ENCODE results near the gene PDGFC. TPM values are rescaled to one million over a fixed set of nuclear protein-coding genes. Genes with fewer than 3 reads are reported as not detected.
"Not testable (repeated sequence)": the region's sequence is repeated elsewhere in the genome, so short reads cannot be mapped to it uniquely, and the experiment has no call there.

The PDGFC gene
- total RNA-seq, 1 experiment from 2014 or later, result 14.5 TPM

DNA sequence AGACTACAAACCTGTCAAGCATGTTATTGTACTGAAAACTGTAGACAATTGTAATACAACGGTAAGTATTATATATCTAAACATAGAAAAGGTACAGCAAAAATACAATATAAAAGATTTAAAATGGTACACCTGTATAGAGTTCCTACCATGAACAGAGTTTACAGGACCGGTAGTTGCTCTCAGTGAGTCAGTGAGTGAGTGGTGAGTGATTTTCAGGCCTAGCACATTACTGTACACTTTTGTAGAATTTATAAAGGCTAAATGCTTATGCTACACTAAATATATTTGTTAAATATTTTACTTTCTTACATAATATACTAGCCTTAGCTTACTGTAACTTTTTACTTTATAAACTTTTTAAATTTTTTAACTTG is 37.4 kb downstream of the PDGFC start:
- POLR2A ChIA-PET, result no interaction called here
- CTCF ChIA-PET, result no interaction called here
- no peak overlapping the region for H3K4me3 ChIP-seq (ENCODE audit: low read depth in 2 of 2, low read length in 2 of 2)
- no peaks in the 10 kb centered on the region for H3K9me3 ChIP-seq (ENCODE audit: control insufficient read depth, insufficient read depth, low read depth, low read length)
- peak overlapping the region; percentile 54; the same call in 1 of the 2 replicates for H3K27ac ChIP-seq (ENCODE audit: low read length)
- H3K27me3 ChIP-seq (ENCODE audit: control insufficient read depth, insufficient read depth, low read length), result no peaks in the 10 kb centered on the region
- no peak for TF ChIP-seq POLR2AphosphoS5 (IDR thresholded peaks at IDR 0.05; ENCODE audit: low read depth, low read length)
- TF ChIP-seq SIN3A (IDR thresholded peaks at IDR 0.05; ENCODE audit: borderline replicate concordance, insufficient read depth, low read depth, low read length), result no peak
- TF ChIP-seq, protein P1, sequence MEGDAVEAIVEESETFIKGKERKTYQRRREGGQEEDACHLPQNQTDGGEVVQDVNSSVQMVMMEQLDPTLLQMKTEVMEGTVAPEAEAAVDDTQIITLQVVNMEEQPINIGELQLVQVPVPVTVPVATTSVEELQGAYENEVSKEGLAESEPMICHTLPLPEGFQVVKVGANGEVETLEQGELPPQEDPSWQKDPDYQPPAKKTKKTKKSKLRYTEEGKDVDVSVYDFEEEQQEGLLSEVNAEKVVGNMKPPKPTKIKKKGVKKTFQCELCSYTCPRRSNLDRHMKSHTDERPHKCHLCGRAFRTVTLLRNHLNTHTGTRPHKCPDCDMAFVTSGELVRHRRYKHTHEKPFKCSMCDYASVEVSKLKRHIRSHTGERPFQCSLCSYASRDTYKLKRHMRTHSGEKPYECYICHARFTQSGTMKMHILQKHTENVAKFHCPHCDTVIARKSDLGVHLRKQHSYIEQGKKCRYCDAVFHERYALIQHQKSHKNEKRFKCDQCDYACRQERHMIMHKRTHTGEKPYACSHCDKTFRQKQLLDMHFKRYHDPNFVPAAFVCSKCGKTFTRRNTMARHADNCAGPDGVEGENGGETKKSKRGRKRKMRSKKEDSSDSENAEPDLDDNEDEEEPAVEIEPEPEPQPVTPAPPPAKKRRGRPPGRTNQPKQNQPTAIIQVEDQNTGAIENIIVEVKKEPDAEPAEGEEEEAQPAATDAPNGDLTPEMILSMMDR (IDR thresholded peaks at IDR 0.05), result no peak
- TF ChIP-seq TCF7L2 (IDR thresholded peaks at IDR 0.05; ENCODE audit: low read depth, low read length), result no peak
- TF ChIP-seq, protein P2, sequence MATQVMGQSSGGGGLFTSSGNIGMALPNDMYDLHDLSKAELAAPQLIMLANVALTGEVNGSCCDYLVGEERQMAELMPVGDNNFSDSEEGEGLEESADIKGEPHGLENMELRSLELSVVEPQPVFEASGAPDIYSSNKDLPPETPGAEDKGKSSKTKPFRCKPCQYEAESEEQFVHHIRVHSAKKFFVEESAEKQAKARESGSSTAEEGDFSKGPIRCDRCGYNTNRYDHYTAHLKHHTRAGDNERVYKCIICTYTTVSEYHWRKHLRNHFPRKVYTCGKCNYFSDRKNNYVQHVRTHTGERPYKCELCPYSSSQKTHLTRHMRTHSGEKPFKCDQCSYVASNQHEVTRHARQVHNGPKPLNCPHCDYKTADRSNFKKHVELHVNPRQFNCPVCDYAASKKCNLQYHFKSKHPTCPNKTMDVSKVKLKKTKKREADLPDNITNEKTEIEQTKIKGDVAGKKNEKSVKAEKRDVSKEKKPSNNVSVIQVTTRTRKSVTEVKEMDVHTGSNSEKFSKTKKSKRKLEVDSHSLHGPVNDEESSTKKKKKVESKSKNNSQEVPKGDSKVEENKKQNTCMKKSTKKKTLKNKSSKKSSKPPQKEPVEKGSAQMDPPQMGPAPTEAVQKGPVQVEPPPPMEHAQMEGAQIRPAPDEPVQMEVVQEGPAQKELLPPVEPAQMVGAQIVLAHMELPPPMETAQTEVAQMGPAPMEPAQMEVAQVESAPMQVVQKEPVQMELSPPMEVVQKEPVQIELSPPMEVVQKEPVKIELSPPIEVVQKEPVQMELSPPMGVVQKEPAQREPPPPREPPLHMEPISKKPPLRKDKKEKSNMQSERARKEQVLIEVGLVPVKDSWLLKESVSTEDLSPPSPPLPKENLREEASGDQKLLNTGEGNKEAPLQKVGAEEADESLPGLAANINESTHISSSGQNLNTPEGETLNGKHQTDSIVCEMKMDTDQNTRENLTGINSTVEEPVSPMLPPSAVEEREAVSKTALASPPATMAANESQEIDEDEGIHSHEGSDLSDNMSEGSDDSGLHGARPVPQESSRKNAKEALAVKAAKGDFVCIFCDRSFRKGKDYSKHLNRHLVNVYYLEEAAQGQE (IDR thresholded peaks at IDR 0.05; ENCODE audit: insufficient read depth in 1 of 2, low read depth in 2 of 2, low read length in 1 of 2), result no peak
- no peaks in the 10 kb centered on the region for H3K36me3 ChIP-seq (ENCODE audit: control insufficient read depth, insufficient read depth, low read length)
- BruUV-seq (replicated peaks), result no TSS peak
- intact Hi-C loops (cut with micrococcal nuclease; ENCODE audit: unreplicated experiment) (no loop called here), in situ Hi-C loops (cut with HindIII; ENCODE audit: low pct_unique_long_range_greater_than_20kb, low sequenced_read_pairs) (no loop called here)
- peak; percentile 60; the same call in 1 of the 2 replicates for ATAC-seq
- no peak for DNase-seq (ENCODE audit: low read depth, low spot score)
- H3K4me1 ChIP-seq (ENCODE audit: control insufficient read depth, insufficient read depth, low read length), result peaks cover 3% of the 10 kb centered on the region

DNA sequence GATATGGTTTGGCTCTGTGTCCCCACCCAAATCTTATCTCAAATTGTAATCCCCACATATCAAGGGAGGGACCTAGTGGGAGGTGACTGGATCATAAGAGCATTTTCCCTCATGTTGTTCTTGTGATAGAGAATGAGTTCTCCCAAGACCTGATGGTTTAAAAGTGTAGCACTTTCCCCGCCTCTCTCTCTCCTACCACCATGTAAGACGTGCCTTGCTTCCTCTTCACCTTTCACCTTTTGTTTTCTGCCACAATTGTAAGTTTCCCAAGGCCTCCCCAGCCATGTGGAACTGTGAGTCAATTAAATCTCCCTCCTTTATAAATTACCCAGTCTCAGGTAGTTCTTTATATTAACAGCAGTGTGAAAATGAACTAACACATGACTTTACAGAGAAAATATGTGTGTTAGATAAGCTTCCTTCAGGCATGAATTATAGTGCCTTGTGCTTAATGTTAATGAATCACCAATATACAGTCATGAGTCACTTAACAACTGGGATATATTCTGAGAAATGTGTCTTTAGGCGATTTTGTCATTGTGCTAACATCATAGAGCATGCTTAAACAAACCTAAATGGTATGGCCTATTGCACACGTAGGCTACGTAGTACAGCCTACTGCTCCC is 37.9 kb downstream of the PDGFC start:
- ChIA-PET CTCF (no interaction called here), POLR2A (no interaction called here)
- H3K36me3 ChIP-seq (ENCODE audit: control insufficient read depth, insufficient read depth, low read length), result no peaks in the 10 kb centered on the region
- intact Hi-C loops (cut with micrococcal nuclease; ENCODE audit: unreplicated experiment), result no loop called here
- BruUV-seq (replicated peaks), result no TSS peak
- no peak for DNase-seq (ENCODE audit: low read depth, low spot score)
- no peaks in the 10 kb centered on the region for H3K9me3 ChIP-seq (ENCODE audit: control insufficient read depth, insufficient read depth, low read depth, low read length)
- no peaks in the 10 kb centered on the region for H3K27me3 ChIP-seq (ENCODE audit: control insufficient read depth, insufficient read depth, low read length)
- H3K4me1 ChIP-seq (ENCODE audit: control insufficient read depth, insufficient read depth, low read length), result peaks cover 3% of the 10 kb centered on the region
- H3K4me3 ChIP-seq (ENCODE audit: low read depth in 2 of 2, low read length in 2 of 2), result no peak overlapping the region
- peak overlapping the region; percentile 54 for H3K27ac ChIP-seq (ENCODE audit: low read length)
- in situ Hi-C loops (cut with HindIII; ENCODE audit: low pct_unique_long_range_greater_than_20kb, low sequenced_read_pairs), result no loop called here
- peak; percentile 89 for ATAC-seq
- TF ChIP-seq, protein P2 (IDR thresholded peaks at IDR 0.05; ENCODE audit: insufficient read depth in 1 of 2, low read depth in 2 of 2, low read length in 1 of 2), result no peak
- TF ChIP-seq TCF7L2 (IDR thresholded peaks at IDR 0.05; ENCODE audit: low read depth, low read length) (no peak), POLR2AphosphoS5 (IDR thresholded peaks at IDR 0.05; ENCODE audit: low read depth, low read length) (no peak)
- TF ChIP-seq, protein P1 (IDR thresholded peaks at IDR 0.05), result no peak

DNA sequence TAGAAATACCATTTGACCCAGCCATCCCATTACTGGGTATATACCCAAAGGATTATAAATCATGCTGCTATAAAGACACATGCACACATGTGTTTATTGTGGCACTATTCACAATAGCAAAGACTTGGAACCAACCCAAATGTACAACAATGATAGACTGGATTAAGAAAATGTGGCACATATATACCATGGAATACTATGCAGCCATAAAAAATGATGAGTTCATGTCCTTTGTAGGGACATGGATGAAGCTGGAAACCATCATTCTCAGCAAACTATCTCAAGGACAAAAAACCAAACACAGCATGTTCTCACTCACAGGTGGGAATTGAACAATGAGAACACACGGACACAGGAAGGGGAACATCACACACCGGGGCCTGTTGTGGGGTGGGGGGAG is 39.2 kb downstream of the PDGFC start:
- H3K9me3 ChIP-seq (ENCODE audit: control insufficient read depth, insufficient read depth, low read depth, low read length); ATAC-seq; H3K27me3 ChIP-seq (ENCODE audit: control insufficient read depth, insufficient read depth, low read length); CTCF ChIA-PET; DNase-seq (ENCODE audit: low read depth, low spot score); intact Hi-C loops (cut with micrococcal nuclease; ENCODE audit: unreplicated experiment); in situ Hi-C loops (cut with HindIII; ENCODE audit: low pct_unique_long_range_greater_than_20kb, low sequenced_read_pairs); H3K4me3 ChIP-seq (ENCODE audit: low read depth in 2 of 2, low read length in 2 of 2); H3K36me3 ChIP-seq (ENCODE audit: control insufficient read depth, insufficient read depth, low read length); H3K27ac ChIP-seq (ENCODE audit: low read length); POLR2A ChIA-PET; H3K4me1 ChIP-seq (ENCODE audit: control insufficient read depth, insufficient read depth, low read length); BruUV-seq (replicated peaks): not testable (repeated sequence)

Data from Panc1 (cell line).